ENCODE data around the gene SCG3.
"Not testable (repeated sequence)": the region's sequence is repeated elsewhere in the genome, so short reads cannot be mapped to it uniquely, and the experiment has no call there.

Gene SCG3

DNA sequence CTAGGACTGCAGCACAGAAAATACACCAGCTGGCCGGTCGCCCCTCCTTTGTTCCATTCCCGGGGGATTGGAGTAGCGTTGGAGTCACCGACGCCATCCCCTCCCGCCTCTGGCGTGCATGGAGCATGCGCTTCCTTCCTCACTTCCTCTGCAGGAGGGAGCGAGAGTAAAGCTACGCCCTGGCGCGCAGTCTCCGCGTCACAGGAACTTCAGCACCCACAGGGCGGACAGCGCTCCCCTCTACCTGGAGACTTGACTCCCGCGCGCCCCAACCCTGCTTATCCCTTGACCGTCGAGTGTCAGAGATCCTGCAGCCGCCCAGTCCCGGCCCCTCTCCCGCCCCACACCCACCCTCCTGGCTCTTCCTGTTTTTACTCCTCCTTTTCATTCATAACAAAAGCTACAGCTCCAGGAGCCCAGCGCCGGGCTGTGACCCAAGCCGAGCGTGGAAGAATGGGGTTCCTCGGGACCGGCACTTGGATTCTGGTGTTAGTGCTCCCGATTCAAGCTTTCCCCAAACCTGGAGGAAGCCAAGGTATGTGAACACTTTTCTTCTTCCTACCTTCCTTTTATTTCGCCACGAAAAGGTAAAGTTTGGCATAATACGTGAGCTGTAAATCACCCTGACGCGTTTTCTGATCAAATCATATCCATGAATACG, at the start of gene SCG3:
TSS of gene SCG3 (plus strand) at position 201 of the 661 bp plus-strand sequence. CDS start at position 454, 253 bp downstream.
- DNase-seq, result peak; percentile 95

DNA sequence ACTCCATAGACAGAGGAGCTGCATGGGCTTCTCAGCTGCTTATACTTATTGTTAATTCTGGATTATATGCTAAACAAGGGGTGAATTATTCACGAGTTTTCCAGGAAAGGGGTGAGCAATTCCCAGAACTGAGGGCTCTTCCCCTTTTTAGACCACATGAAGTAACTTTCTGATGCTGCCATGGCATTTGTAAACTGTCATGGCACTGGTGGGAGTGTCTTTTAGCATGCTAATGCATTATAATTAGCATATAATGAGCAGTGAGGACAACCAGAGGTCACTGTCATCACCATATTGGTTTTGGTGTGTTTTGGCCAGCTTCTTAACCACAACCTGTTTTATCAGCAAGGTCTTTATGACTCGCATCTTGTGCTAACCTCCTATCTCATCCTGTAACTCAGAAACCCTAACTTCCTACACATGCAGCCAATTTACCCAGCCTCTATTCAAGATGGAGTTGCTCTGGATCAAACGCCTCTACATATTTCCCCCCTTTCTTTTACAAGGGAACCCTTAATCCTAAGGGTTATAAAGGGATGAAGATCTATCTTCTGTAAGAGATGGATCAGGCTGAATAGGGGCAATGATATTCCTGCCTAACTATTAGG, 46.6 kb upstream of the SCG3 start:
- no peak for DNase-seq

DNA sequence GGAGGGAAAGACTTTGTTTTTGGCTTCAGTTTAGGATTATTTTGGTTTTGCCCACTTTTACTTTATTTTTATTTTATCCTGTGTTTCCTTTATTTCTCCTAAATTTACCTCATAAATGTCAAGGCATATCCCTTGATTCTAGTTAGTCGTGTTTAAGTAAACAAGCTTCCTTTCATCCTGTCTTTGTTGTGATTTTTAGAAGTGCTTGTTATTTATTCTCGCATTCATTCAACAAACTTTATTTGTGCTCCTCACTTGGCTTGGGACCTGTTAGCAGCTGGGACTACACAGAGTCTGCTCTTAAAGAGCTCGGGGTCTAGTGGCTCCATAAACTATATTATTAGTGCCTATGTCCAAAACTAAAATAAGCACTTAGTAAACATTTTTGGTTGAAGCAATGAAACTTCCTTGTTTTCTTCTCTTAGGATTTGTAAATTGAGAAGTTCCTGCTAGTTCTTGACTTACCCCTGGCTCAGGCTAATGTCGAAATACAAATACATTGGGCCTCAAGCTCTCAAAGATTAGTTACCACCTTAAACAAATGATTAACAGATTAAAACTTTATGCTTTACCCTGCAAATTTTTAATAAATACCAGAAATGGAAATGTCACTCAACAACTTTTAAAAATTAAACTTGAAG, 39.7 kb upstream of the SCG3 start:
- DNase-seq, result no peak

DNA sequence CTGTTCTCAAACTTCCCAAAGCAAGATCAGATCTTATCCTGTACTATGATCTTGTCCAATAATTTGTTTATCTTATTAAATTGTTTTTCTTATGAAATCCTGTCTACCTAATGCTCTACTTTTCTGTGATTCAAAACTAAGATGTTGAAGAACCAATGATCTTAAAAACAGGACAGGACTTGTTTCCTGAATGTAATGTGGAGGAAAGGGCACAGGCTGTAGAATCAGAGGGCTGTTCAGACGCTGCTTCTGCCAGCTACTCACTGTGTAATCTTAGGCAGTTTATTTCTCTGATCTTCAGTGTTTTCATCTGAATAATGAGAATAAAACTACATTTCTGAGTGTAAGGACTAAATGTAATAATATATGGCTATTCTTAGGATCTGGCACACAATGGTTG, 38.6 kb upstream of the SCG3 start:
- DNase-seq, result no peak

DNA sequence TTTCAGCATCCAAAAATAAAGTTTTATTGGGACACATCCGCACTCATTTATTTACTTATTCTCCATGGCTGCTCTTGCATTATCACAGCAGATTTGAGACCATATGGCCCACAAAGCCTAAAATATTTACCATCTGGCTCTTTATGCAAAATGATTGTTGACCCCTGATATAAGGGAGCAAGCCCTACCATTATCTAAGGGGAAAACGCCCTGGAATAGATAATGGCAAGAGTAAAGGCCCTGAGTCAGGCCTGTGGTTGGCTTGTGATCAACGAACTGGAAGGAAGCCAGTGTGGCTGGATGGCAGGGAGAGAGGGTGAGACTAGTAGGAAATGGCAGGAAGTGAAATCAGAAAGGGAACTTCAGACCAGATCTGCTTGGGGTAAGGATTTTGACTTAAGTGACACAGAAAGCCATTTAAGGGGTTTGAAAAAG, 34.2 kb upstream of the SCG3 start:
- peak; percentile 80 for DNase-seq

DNA sequence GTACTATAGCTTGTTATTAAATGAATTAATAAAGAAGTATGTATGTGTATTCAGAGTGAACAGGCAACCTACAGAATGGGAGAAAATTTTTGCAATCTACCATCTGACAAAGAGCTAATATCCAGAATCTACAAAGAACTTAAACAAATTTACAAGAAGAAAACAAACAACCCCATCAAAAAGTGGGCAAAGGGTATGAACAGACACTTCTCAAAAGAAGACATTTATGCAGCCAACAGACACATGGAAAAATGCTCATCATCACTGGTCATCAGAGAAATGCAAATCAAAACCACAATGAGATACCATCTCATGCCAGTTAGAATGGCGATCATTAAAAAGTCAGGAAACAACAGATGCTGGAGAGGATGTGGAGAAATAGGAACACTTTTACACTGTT, 33.2 kb upstream of the SCG3 start:
- not testable (repeated sequence) for DNase-seq

DNA sequence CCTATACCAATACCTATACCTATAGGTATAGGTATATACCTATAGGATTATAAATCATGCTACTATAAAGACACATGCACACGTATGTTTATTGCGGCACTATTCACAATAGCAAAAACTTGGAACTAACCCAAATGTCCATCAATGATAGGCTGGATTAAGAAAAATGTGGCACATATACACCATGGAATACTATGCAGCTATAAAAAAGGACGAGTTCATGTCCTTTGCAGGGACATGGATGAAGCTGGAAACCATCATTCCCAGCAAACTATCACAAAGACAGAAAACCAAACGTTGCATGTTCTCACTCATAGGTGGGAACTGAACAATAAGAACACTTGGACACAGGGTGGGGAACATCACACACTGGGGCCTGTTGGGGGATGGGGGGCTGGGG, 32.7 kb upstream of the SCG3 start:
- not testable (repeated sequence) for DNase-seq

DNA sequence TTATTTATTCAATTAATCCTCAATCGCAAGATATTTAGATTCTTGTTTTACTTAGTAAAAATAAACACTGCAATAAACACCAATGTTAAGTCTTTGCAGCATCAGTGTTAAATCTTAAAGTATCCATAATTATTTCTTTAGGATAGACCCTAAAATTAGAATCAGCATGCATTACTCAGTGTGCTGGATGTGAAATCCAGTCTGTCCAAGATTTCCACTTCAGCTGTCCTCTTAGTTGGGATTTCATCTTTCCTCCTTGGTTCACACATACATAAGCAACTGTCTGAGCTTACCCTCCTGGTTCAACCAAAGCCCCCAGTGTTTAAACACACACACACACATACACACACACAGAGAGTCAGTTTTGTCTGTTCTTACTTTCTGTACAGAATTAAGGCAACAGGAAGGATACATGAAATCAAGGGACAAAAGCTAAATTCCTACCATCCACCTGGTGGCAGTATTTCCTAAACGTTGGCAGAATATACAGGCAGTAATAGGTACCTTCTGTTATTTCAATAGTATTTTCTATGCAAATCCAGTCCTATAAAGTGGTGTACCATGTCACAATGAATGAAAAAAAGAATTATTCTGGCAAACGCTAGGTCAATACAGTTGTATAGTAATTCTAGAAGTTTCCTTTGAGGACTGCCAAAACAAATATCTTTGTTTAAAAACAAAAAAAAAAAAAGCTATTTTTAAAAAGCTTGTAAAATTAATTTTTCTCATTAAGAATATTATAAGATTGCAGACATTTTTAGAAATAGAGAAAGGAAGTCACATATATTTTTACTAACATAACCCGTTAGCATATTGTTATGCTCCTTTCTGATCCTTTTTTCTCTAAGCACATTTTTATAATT, 31.4 kb upstream of the SCG3 start:
- peak; percentile 77 for DNase-seq

DNA sequence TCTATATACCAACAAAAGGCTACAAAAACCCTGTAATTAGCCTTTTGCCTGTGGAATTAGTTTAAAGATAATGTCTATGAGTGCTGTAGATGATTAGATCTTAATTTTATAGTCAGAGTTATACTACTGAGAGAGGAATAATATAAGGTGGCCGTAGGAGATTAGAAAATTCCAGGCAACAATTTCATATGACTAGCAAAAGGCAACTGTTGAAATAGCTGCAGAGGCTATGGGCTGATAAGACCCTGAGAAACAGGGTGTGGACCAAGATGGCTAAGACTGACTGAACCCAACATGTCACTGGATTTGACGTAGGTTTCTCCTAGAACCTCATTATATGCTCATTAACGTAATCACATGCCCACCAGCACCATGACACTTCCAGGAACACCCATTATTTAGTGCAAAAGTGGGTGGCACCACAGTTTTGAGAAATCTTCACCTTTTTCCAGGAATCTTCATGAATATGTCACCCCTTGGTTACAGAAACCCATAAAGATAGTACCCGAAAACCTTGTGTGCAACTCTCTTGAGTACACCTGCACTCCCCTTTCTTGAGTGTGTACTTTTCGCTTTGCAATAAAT, 29.1 kb upstream of the SCG3 start:
- DNase-seq, result no peak

DNA sequence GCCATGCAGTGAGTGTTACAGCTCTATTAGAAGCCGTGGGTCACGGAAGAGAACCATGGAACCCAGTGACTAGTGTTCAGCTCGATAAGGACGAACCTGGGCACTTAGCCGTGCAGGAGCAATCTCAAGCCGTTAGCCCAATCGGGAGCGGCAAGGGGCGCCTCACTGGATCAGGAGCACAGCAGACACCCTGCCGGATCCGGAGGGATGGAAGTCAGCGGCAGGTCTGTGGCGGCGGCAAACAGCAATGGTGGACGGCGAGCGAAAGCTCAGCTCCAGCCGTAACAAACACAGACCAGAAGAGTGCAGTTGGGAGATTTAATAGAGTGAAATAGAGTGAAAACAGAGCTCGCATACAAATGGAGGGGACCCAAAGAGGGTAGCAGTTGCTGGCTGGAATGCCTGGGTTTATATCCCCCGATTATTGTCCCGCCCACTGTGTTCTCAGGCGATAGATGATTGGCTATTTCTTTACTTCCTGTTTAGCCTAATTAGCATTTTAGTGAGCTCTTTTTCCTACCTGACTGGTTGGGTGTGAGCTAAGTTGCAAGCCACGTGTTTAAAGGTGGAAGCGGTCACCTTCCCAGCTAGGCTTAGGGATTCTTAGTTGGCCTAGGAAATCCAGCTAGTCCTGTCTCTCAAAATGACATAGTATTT, 25.8 kb upstream of the SCG3 start:
- DNase-seq, result not testable (repeated sequence)

DNA sequence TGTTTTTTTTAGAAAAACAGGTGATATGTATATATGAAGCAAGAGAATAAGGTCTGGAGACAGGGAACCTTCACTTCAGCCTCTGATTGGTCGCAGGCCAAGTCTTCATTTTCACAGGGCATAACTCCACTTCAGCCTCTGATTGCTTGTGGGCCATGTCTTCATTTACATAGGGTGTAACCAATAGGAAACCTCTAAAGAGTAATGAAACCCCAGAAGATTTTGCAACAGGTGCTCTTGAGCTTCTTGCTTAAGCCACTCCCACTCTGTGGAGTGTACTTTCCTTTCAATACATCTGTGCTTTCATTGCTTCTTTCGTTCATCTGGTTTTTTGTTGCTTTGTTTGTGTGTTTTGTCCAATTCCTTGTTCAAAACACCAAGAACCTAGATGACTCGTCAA, 22.6 kb upstream of the SCG3 start:
- DNase-seq, result no peak

DNA sequence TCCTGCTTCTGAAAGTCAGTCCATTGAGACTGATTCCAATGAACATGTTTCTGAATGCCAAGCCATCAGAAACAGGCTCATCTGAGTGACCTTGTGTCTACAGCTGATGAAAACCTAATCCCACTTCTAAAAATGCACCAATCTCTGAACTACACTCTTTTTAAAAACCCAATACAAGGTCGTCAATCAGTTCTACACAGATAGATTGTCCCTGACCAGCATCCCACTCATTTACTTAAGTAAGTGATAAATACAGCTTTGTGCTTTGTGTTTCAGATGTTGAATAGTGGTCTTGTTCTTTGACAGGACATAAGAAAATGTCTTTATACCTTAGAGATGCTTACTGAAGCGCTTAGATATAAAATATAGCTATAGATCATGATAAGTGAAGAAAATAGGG, 20.2 kb upstream of the SCG3 start:
- DNase-seq, result no peak

DNA sequence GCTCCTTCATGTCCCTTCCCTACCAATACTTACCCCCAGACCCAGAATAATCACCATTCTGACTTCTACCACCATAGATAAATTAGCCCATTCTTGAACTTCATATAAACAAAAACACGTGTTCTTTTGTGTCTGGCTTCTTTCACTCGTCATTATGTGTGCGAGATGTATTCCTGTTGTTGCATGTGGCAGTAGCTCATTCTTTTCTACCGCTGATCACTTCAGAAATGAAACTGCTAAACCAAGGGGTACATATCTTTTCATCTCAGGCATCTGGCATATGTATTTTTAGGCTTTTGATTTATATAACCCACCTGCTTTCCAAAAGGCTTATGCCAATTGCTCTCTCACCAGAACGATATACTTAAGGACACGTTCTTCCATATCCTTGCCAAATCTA, 13.8 kb upstream of the SCG3 start:
- DNase-seq, result no peak

DNA sequence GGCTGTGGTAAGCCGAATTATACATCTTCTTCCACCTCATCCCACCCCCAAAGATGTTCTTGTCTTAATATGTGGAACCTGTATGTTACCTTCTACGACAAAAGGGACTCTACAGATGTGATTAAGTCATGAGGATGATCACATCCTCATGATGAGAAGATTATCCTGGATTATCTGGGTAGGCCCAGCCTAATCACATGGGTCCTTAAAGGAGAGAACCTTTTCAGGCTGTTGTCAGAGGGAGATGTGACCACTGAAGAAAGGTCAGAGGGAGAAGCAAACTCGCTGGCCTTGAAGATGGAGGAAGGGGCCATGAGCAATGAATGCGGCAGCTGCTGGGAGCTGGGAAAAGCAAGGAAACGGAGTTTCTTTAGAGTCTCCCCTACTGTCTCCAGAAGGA, 12.9 kb upstream of the SCG3 start:
- DNase-seq, result no peak

DNA sequence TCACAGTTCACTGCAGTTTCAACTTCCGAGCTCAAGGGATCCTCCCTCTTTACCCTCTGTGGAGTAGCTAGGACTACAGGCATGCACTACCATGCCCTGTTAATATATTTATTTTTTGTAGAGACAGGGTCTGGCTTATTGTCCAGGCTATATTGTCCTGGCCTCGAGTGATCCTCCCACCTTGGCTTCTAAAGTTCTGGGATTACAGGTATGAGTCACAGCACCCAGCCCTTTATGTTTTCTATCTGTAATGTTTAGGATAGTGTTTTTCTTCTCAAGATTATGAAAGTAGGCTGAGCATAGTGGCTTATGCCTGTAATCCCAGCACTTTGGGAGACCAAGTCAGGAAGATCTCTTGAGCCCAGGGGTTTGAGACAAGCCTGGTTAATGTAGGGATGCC, 11.9 kb upstream of the SCG3 start:
- no peak for DNase-seq

DNA sequence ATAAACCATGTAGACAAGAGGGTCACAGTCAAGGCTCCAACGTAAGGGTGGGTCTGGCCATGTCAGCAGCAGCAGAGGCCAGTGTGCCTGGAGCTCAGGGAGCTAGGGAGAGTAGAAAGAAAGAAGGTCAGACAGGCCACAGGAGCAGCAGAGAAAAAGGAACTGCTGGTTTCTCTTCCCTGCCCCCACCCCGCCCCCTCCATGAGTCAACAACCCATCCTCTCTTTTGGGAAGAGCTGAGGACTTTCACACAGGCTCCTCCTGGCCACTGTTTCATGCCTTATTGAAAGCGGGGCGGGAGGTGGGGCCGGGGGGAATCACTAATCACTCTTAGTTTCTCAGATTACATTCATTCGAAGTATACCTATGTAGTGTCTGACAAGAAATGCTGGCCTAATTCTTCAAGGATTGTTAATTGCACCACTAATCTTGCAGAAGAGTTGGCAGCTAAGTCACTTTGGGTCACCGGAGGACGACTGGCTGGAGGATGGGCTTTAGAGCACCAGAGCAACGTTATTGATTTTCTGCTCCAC, 9.1 kb upstream of the SCG3 start:
- DNase-seq, result no peak

DNA sequence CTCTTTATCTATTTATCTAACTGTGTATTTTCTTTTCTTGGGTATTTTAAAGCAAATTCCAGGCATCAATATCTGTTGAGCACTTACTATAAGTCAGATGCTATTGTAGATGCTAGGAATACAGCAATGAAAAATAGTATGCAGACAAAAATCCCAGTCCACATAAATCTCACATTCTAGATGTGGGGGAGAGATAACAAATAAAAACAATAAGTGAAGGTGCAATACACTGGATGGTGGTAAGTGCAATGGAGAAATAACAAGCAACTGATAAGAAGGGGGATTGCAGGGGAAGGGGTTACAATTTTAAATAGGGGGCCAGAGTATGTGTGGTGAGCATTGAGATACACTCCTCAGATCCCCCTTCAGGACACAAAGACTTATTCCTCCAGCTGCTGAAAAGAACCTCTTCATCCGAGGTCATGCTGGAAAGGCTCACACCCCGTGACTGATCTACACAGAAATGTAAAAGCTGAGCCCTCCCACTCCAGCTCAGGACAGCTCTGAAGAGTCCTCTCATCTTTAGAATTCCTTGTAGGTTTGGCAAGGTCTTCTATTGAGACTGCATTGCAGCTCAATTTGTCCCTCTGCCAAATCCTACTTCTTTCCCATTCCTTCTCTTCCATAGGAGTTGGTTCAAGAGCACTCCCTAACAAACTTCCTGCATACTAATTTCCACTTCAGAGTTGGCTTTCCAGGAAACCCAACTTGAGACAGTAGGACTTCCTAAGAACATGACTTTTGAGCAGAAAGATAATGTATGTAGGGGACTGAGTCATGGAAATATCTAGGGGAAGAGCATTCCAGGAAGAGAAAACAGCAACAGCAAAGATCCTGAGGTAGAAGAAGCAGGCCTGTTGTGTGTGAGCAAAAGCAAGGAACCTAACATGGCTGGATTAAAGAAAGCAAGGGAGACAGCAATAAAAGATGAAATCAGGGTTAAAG, 8.1 kb upstream of the SCG3 start:
- no peak for DNase-seq

DNA sequence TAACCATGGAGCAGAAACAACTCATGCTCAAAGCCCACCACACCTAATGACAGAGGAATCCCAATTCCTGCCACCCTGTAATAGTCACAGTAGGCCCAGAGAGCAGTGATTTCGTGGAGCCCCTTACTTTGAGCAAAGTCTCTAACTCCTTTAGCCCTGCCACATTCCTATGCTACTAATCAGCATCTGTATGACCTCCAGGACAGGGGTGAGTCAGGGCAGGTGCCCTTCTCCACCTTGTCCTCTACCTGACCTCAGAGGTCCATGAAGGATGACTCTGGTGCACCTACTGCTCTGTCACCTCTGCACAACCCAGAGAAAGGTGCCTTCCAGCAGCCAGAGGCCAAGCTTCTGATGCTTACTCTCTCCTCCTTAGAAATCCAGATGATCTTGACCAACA, 6.1 kb upstream of the SCG3 start:
- DNase-seq, result no peak

DNA sequence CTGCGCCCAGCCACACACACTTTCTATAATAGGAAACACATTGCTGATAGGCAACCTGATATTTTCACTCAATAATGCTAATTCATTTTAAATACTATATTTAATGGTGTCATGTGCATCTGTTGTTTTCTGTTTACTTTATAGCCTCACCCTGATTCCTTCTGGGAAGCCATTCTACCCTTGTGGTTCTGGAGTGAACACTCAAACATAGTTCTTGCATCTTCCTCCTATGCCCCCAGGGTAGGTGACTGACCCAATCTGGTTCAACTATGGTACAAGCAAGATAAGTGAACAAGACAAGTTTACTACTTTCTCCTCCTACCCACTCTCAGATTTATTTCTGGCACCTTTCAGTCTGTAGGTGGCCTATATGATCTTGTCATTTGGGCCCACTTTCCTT, 4.3 kb upstream of the SCG3 start:
- DNase-seq, result no peak

DNA sequence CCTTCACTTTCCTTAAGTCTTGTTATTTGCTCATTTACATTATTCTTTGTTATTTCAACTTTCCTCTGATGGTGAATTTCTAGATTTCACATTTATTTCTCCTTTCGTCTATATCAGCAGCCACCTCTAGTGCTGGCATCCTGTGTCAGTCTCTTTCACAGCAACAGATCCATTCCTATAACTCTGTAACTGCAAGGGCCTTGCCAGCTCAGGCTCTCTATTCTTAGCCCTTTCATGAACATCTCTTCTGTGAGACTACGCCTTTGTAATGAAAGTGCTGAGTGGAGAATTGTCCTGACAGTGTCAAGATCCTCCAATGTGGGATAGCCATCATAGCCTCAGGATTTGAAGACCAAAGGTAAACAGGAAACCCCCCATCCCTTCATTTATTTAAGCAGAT, 3.9 kb upstream of the SCG3 start:
- DNase-seq, result no peak

DNA sequence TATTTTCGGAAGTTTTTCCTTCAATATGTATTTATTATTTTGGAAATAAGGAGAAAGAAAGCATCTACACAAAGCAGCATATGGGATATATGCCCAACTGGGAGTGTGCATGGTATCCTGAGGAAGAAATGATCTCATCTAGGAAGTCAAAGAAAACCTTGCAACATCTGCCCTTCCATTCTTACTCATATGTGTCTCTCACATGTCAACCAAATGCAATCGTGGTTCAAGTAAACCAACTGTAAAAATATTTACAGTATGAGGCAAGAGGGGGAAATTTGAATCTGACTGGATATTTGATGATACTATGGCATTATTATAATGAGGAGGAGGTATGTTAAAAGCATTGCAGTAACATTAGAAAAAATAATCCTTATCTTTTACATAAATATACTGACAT, 3.2 kb upstream of the SCG3 start:
- DNase-seq, result no peak

Measured in NCI-H2171 (cell line).